GM10266 (cell line): Measurements from ENCODE around the gene CYP27C1.

Source experiments
- DNase-seq: peaks from one replicate; pipeline ENCODE4 v3.0.0; 2012; ENCODE audit errors: extremely low spot score
- CTCF ChIP-seq: IDR thresholded peaks from 2 replicates; pipeline ENCODE4 v1.5.1; 2012; ENCODE audit warnings: mild to moderate bottlenecking, low read depth; ENCODE audit not compliant: control insufficient read depth, insufficient read depth; ENCODE audit errors: missing control alignments

Gene CYP27C1

GRCh38 chr2:127188797-127189196 is 31.3 kb downstream of the CYP27C1 start:
- no peak for TF ChIP-seq CTCF
- no peak for DNase-seq

GRCh38 chr2:127187831-127188230 is 32.3 kb downstream of the CYP27C1 start:
- no peak for TF ChIP-seq CTCF
- DNase-seq, result no peak

GRCh38 chr2:127187081-127187775 is 32.9 kb downstream of the CYP27C1 start:
- TF ChIP-seq CTCF, result no peak
- DNase-seq, result no peak

- no peak for TF ChIP-seq CTCF
- no peak for DNase-seq
Observed at GRCh38 chr2:127185705-127186104, 34.4 kb downstream of the CYP27C1 start.

GRCh38 chr2:127185093-127185492 is 35.0 kb downstream of the CYP27C1 start:
- DNase-seq, result no peak
- no peak for TF ChIP-seq CTCF

GRCh38 chr2:127183771-127184170 is 36.3 kb downstream of the CYP27C1 start:
- TF ChIP-seq CTCF, result no peak
- DNase-seq, result no peak

GRCh38 chr2:127182626-127183458 is 37.3 kb downstream of the CYP27C1 start:
- no peak for TF ChIP-seq CTCF

More at GRCh38 chr2:127182626-127183458, 37.3 kb downstream of the CYP27C1 start:
- no peak for DNase-seq
